CD8-positive, alpha-beta memory T cell (primary cell): ENCODE results near the gene DDI2. TPM values are rescaled to one million over a fixed set of nuclear protein-coding genes. Genes with fewer than 3 reads are reported as not detected.
A peak's percentile ranks its signal among the peaks of the same experiment; 100 is the strongest.

Experiments used
- CTCF ChIA-PET: fragments of 350-600 bp; sonication (Branson Sonifier 250); formaldehyde crosslinking; loops from one replicate; lab custom pipeline; 2021; ENCODE audit warnings: antibody characterized with exemption; lab: Charles Lee
- POLR2A ChIA-PET: fragments of 350-600 bp; sonication (Branson Sonifier 250); formaldehyde crosslinking; loops from one replicate; lab custom pipeline; 2021; ENCODE audit warnings: antibody characterized with exemption; lab: Charles Lee
- DNase-seq, 5 donors: peaks; one replicate each; pipeline versions ENCODE4 v3.0.0 to v3.0.0-alpha.2; 2020 to 2022; ENCODE audit warnings: mixed read lengths in 1 of 5
- H3K27ac ChIP-seq: one replicate; pipeline ENCODE4 v1.7.0; 2013; ENCODE audit warnings: low read depth, mild to moderate bottlenecking, low read length, moderate library complexity
- H3K27me3 ChIP-seq: 2 replicates; pipeline ENCODE4 v1.7.0; 2013; ENCODE audit warnings: low read length, mild to moderate bottlenecking; ENCODE audit not compliant: insufficient read depth, poor library complexity, severe bottlenecking
- H3K36me3 ChIP-seq: 2 replicates; pipeline ENCODE4 v1.7.0; 2013; ENCODE audit warnings: mild to moderate bottlenecking, low read length, moderate library complexity; ENCODE audit not compliant: insufficient read depth
- H3K4me1 ChIP-seq: 2 replicates; pipeline ENCODE4 v1.7.0; 2013; ENCODE audit warnings: mild to moderate bottlenecking, low read length, moderate library complexity; ENCODE audit not compliant: insufficient read depth
- H3K4me3 ChIP-seq: 2 replicates; pipeline ENCODE4 v1.7.0; 2013; ENCODE audit warnings: mild to moderate bottlenecking, low read length
- H3K9me3 ChIP-seq: 2 replicates; pipeline ENCODE4 v1.7.0; 2013; ENCODE audit warnings: mild to moderate bottlenecking, low read length
- H3K27ac Mint-ChIP-seq, 8 donors: one replicate each; pipeline ENCODE4 v1.8.0; 2020 to 2021; ENCODE audit warnings: mixed read lengths in 8 of 8, mild to moderate bottlenecking in 6 of 8, inconsistent platforms in 3 of 8, moderate library complexity in 3 of 8
- H3K27me3 Mint-ChIP-seq, 2 donors: one replicate each; pipeline ENCODE4 v1.8.0; 2020 to 2021; ENCODE audit warnings: mixed read lengths in 2 of 2, mild to moderate bottlenecking in 1 of 2, moderate library complexity in 1 of 2
- H3K36me3 Mint-ChIP-seq, 3 donors: one replicate each; pipeline ENCODE4 v1.8.0; 2020 to 2021; ENCODE audit warnings: mixed read lengths in 3 of 3, inconsistent platforms in 1 of 3, mild to moderate bottlenecking in 1 of 3
- H3K4me1 Mint-ChIP-seq, 3 donors: one replicate each; pipeline ENCODE4 v1.8.0; 2020 to 2021; ENCODE audit warnings: mixed read lengths in 3 of 3, inconsistent platforms in 1 of 3, mild to moderate bottlenecking in 1 of 3
- H3K4me3 Mint-ChIP-seq, 7 donors: one replicate each; pipeline ENCODE4 v1.8.0; 2020 to 2021; ENCODE audit warnings: mixed read lengths in 7 of 7, mild to moderate bottlenecking in 6 of 7, moderate library complexity in 4 of 7, inconsistent platforms in 2 of 7
- H3K9me3 Mint-ChIP-seq, 5 donors: one replicate each; pipeline ENCODE4 v1.8.0; 2020 to 2022; ENCODE audit warnings: mixed read lengths in 5 of 5, mild to moderate bottlenecking in 3 of 5, moderate library complexity in 2 of 5, inconsistent platforms in 1 of 5
- polyA plus RNA-seq: library from polyadenylated mRNA; unstranded; fragments of 300-500 nt; fragmentation: Illumina TruSeq; gene quantifications from one replicate; pipeline ENCODE4 v1.2.3, GENCODE V29; 2021
- total RNA-seq, 2 experiments: library from RNA; stranded (reverse); gene quantifications; one replicate each; pipeline ENCODE4 v1.2.3, GENCODE V29; 2021

Gene DDI2
- total and polyA plus RNA-seq, 3 experiments from 2014 or later = 6.1 to 50.4 (median 47.8) TPM

DNA sequence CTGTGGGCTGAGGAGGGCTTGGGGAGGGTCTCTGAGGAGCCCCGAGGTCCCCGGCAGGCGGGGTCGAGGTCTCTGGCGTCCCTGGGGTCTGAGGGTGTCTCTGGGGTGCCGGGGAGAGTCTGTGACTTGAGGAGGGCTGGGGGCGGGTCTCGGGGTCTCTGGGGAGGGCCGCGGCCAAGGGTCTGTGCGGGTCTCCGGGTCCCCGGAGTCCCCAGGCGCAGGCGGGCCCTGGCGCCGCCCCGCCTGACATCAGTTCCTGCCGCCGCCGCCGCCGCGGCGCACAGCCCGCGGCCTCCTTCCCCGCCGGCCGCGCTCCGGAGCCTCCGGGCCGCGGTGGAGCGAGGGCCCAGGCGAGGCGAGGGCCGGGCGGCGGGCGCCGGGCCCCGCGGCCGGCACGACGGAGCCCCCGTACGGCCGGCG, 66.8 kb downstream of the DDI2 start, which contains the start of gene PLEKHM2:
Gene PLEKHM2 (plus strand): TSS at position 279 of the 420 bp plus-strand sequence. CDS start 239 bp downstream, outside the sequence.
- Histone ChIP-seq H3K36me3 (no peaks in the 10 kb centered on the region), H3K4me1 (peaks cover 26% of the 10 kb centered on the region), H3K9me3 (no peaks in the 10 kb centered on the region), H3K27ac (peak within 1 kb of the TSS; percentile 98), H3K4me3 (peak within 1 kb of the TSS; percentile 82), H3K27me3 (no peaks in the 10 kb centered on the region)
- Mint-ChIP-seq H3K36me3 (peaks cover 0 to 6% (median 3%) of the 10 kb centered on the region in 3 donors), H3K4me3 (peak within 1 kb of the TSS; percentile 91 to 100 (median 96)), H3K4me1 (peaks cover 29 to 39% (median 30%) of the 10 kb centered on the region in 3 donors), H3K27me3 (no peaks in the 10 kb centered on the region), H3K9me3 (no peaks in the 10 kb centered on the region), H3K27ac (peak within 1 kb of the TSS; percentile 94 to 99 (median 98))
- peak; percentile 11 to 63 (median 38) for DNase-seq
- CTCF ChIA-PET = no interaction called here
- POLR2A ChIA-PET = interaction anchor here (1.6 kb wide), 1 partner anchor 66 kb away, joined by 5 read pairs; no protein-coding TSS in a partner anchor

DNA sequence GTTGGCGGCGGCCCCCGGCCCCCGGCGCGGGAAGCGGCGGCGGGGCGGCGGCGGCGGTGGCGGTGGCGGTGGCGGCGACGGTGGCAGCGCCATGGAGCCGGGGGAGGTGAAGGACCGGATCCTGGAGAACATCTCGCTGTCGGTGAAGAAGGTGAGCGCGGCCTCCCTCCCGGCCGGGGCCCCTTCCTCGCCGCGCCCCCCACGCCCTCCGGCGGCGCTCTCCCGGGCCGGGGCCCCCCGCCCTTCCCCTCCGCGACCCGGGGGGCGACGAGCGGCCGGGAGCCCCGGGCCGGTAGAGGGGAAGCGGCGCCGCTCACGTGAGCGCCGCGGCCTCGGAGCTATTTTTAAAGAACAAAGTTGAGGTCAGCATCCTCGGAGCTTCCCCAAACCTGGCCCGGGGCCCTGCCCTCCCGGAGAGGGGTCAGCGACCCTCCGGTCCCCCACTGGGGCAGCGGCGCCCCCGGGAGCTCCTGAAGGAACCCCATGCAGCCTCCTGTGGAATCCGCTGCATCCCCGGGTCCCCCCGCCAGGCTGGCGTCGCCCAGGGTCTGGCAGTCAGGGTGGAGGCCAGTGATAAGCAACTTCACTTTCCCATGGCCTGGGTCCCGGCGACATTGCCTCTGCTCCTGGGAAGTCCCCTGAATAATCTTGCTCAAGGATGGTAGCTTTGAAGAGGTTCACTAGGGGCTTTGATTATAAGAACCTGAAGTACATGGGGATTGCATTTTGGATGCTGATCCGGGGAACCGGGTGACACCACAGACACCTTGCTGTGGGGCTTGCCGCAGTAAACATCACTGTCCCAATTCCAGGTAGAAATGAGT, 67.4 kb downstream of the DDI2 start:
- peak overlapping the region; percentile 82 for H3K4me3 ChIP-seq
- H3K9me3 Mint-ChIP-seq = no peaks in the 10 kb centered on the region
- peaks cover 29 to 43% (median 30%) of the 10 kb centered on the region in 3 donors for H3K4me1 Mint-ChIP-seq
- ChIA-PET CTCF (interaction anchor here (0.9 to 1.0 kb wide), 2 partner anchors 12 to 13 kb away, joined by 3 to 4 read pairs; no protein-coding TSS in a partner anchor), POLR2A (interaction anchor here (0.6 to 1.6 kb wide), 4 partner anchors 12 to 105 kb away, joined by 3 to 6 read pairs (median 5); no protein-coding TSS in a partner anchor)
- peaks cover 26% of the 10 kb centered on the region for H3K4me1 ChIP-seq
- H3K36me3 ChIP-seq = no peaks in the 10 kb centered on the region
- no peaks in the 10 kb centered on the region for H3K27me3 Mint-ChIP-seq
- peak overlapping the region; percentile 91 to 100 (median 96) for H3K4me3 Mint-ChIP-seq
- H3K36me3 Mint-ChIP-seq = peaks cover 0 to 9% (median 3%) of the 10 kb centered on the region in 3 donors
- no peaks in the 10 kb centered on the region for H3K9me3 ChIP-seq
- peak overlapping the region; percentile 94 to 99 (median 98) for H3K27ac Mint-ChIP-seq
- peak overlapping the region; percentile 75 for H3K27ac ChIP-seq
- no peaks in the 10 kb centered on the region for H3K27me3 ChIP-seq
- DNase-seq = peak; percentile 11 to 54 (median 29)

GRCh38 chr1:15685820-15686219, 68.6 kb downstream of the DDI2 start:
- Mint-ChIP-seq H3K4me3 (peak overlapping the region; percentile 91 to 100 (median 96)), H3K27ac (peak overlapping the region in 7 of 8 donors; percentile 65 to 99 (median 97)), H3K4me1 (peaks cover 32 to 50% (median 37%) of the 10 kb centered on the region in 3 donors), H3K36me3 (peaks cover 0 to 11% (median 5%) of the 10 kb centered on the region in 3 donors), H3K9me3 (no peaks in the 10 kb centered on the region), H3K27me3 (no peaks in the 10 kb centered on the region)
- Histone ChIP-seq H3K27me3 (no peaks in the 10 kb centered on the region), H3K36me3 (no peaks in the 10 kb centered on the region), H3K27ac (no peak overlapping the region), H3K4me3 (no peak overlapping the region), H3K9me3 (no peaks in the 10 kb centered on the region), H3K4me1 (peaks cover 26% of the 10 kb centered on the region)
- peak in 1 of 5 donors; percentile 4 for DNase-seq
- POLR2A ChIA-PET = interaction anchor here (0.7 to 1.6 kb wide), 3 partner anchors 11 to 573 kb away, joined by 5 to 8 read pairs (median 5); no protein-coding TSS in a partner anchor
- CTCF ChIA-PET = interaction anchor here (1.0 kb wide), 1 partner anchor 11 kb away, joined by 4 read pairs; no protein-coding TSS in a partner anchor

DNA sequence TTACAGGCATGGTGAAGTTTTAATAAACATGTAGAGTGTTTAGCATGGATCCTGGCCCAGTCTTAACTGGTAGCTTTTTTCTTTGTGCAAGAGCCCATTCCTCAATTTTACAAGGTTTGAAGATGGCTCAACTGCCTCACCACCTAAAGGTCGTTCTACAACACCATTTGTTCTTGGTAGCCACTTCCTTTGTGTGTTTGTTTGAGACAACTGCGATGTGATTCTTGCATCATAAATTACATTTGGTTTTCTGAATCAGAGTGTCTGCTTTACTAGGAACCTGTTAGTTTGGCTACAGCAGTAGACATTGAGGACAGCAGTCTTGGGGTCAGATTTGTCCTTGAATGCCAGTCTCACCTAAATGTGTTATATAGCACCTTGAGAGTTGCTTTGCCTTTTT, 70.2 kb downstream of the DDI2 start:
- H3K4me1 ChIP-seq = peaks cover 26% of the 10 kb centered on the region
- Mint-ChIP-seq H3K9me3 (no peaks in the 10 kb centered on the region), H3K36me3 (peaks cover 0 to 13% (median 5%) of the 10 kb centered on the region in 3 donors), H3K27ac (peak overlapping the region in 3 of 8 donors; percentile 1 to 51 (median 12)), H3K27me3 (no peaks in the 10 kb centered on the region), H3K4me1 (peaks cover 37 to 57% (median 38%) of the 10 kb centered on the region in 3 donors), H3K4me3 (peak overlapping the region in 2 of 7 donors; percentile 72 to 75)
- DNase-seq = no peak
- no peaks in the 10 kb centered on the region for H3K36me3 ChIP-seq
- ChIA-PET POLR2A (no interaction called here), CTCF (no interaction called here)
- H3K9me3 ChIP-seq = no peaks in the 10 kb centered on the region
- no peak overlapping the region for H3K4me3 ChIP-seq
- no peaks in the 10 kb centered on the region for H3K27me3 ChIP-seq
- no peak overlapping the region for H3K27ac ChIP-seq

- no peak for DNase-seq
- no peak overlapping the region for H3K27ac ChIP-seq
- H3K4me3 ChIP-seq = no peak overlapping the region
- no peaks in the 10 kb centered on the region for H3K27me3 ChIP-seq
- Mint-ChIP-seq H3K4me3 (no peak overlapping the region), H3K36me3 (peaks cover 0 to 19% (median 5%) of the 10 kb centered on the region in 3 donors), H3K9me3 (no peaks in the 10 kb centered on the region), H3K27ac (no peak overlapping the region), H3K4me1 (peaks cover 32 to 58% (median 44%) of the 10 kb centered on the region in 3 donors), H3K27me3 (no peaks in the 10 kb centered on the region)
- CTCF ChIA-PET = no interaction called here
- H3K4me1 ChIP-seq = peaks cover 19% of the 10 kb centered on the region
- POLR2A ChIA-PET = no interaction called here
- H3K36me3 ChIP-seq = no peaks in the 10 kb centered on the region
- no peaks in the 10 kb centered on the region for H3K9me3 ChIP-seq
Observed at GRCh38 chr1:15690317-15690716, 73.1 kb downstream of the DDI2 start.

GRCh38 chr1:15691434-15692032, 74.3 kb downstream of the DDI2 start:
- no peak overlapping the region for H3K4me3 Mint-ChIP-seq
- Histone ChIP-seq H3K27me3 (no peaks in the 10 kb centered on the region), H3K9me3 (no peaks in the 10 kb centered on the region), H3K4me3 (no peak overlapping the region), H3K27ac (no peak overlapping the region), H3K4me1 (peaks cover 14% of the 10 kb centered on the region), H3K36me3 (no peaks in the 10 kb centered on the region)
- H3K27me3 Mint-ChIP-seq = no peaks in the 10 kb centered on the region
- POLR2A ChIA-PET = no interaction called here
- H3K4me1 Mint-ChIP-seq = peaks cover 23 to 50% (median 37%) of the 10 kb centered on the region in 3 donors
- CTCF ChIA-PET = no interaction called here
- DNase-seq = no peak
- H3K27ac Mint-ChIP-seq = peak overlapping the region in 3 of 8 donors; percentile 40 to 92 (median 50)
- no peaks in the 10 kb centered on the region for H3K9me3 Mint-ChIP-seq
- H3K36me3 Mint-ChIP-seq = peaks cover 0 to 20% (median 5%) of the 10 kb centered on the region in 3 donors

DNA sequence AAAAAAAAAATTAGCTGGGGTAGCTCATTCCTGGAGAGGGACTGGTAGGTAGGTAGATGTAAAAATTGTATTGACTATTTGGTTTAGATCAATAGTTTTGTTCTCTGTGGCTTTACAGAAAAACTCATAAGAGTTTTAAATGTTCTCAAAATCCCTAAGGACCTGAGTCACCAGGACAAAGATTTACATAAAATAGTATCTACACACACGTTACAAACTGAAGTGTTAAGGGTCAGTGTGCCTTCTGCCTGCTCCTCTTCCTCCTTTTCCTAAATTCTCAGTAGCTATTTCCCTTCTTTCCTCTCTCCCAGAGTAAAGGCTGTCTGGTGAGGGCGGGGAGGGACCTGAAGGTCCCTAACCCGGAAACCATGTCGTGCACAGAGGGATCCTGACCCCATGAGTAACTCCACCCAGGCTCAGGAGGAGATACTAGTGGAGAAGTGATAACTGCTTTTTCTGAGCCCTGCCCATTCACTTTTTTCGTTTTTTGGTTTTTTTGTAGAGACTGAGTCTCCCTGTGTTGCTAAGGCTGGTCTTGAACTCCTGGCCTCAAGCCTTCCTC, 74.9 kb downstream of the DDI2 start:
- Histone ChIP-seq H3K27me3 (no peaks in the 10 kb centered on the region), H3K36me3 (no peaks in the 10 kb centered on the region), H3K9me3 (no peaks in the 10 kb centered on the region), H3K27ac (peak overlapping the region; percentile 21), H3K4me1 (peaks cover 21% of the 10 kb centered on the region), H3K4me3 (no peak overlapping the region)
- Mint-ChIP-seq H3K4me3 (no peak overlapping the region), H3K27me3 (no peaks in the 10 kb centered on the region), H3K4me1 (peaks cover 30 to 52% (median 38%) of the 10 kb centered on the region in 3 donors), H3K36me3 (peaks cover 0 to 22% (median 5%) of the 10 kb centered on the region in 3 donors), H3K27ac (peak overlapping the region in 4 of 8 donors; percentile 50 to 92 (median 72)), H3K9me3 (no peaks in the 10 kb centered on the region)
- CTCF ChIA-PET = no interaction called here
- no peak for DNase-seq
- POLR2A ChIA-PET = no interaction called here
